HepG2 (cell line): ENCODE data around the gene PLIN1. TPM values are rescaled to one million over a fixed set of nuclear protein-coding genes. Genes with fewer than 3 reads are reported as not detected.

Experiments
- ATAC-seq: fragments of 200-7000 bp; cut with Tn5 transposase; 3 replicates; pipeline ENCODE4 v1.9.1; 2020; ENCODE audit warnings: mild to moderate bottlenecking, moderate library complexity
- BruUV-seq: library from RNA; stranded (reverse); fragments of 400-500 nt; replicated peaks from 2 replicates; lab custom pipeline; 2021; lab: Mats Ljungman, UMichigan
- CTCF ChIA-PET: fragments of 300-600 bp; formaldehyde crosslinking; extraction: SDS; loops from one replicate; lab custom pipeline; 2021; ENCODE audit warnings: low total read pairs, inconsistent platforms, low intra/inter-chr PET ratio; lab: Yijun Ruan, JAX
- POLR2A ChIA-PET: fragments of 350-600 bp; sonication (Branson Sonifier 250); formaldehyde crosslinking; loops from one replicate; lab custom pipeline; 2020; ENCODE audit warnings: antibody characterized with exemption, inconsistent platforms; lab: Yijun Ruan, JAX
- DNase-seq: peaks from one replicate; pipeline ENCODE4 v3.0.0-alpha.2; 2015; ENCODE audit warnings: low spot score
- FAIRE-seq: peaks from 3 replicates; lab custom pipeline; 2011; peaks lifted over from hg19 to GRCh38; lab: Jason Lieb, UNC
- H2AFZ ChIP-seq: one replicate; pipeline ENCODE4 v1.6.1; 2011; ENCODE audit warnings: low read length, inconsistent platforms
- H3K27ac ChIP-seq: fragments of 300-600 bp; 3 replicates; pipeline ENCODE4 v1.8.0; 2011; ENCODE audit warnings: mixed run types, mild to moderate bottlenecking, mixed read lengths, low read length, inconsistent platforms; ENCODE audit not compliant: insufficient read depth; ENCODE audit errors: extremely low read length
- H3K27me3 ChIP-seq, 2 experiments: fragments of 200-600 bp in 1 of 2; 2 replicates in 1 of 2; 3 replicates in 1 of 2; pipeline versions ENCODE4 v1.6.0 to v1.8.0; 2011; ENCODE audit warnings: low read length in 2 of 2, mild to moderate bottlenecking in 2 of 2, moderate library complexity in 2 of 2, inconsistent platforms in 1 of 2; ENCODE audit not compliant: insufficient read depth in 2 of 2, control insufficient read depth in 1 of 2
- H3K36me3 ChIP-seq, 2 experiments: fragments of 200-600 bp in 1 of 2; replicated peaks in 1 of 2; 2 replicates in 1 of 2; 3 replicates in 1 of 2; pipeline versions ENCODE4 v1.5.1 to v1.8.0; 2011; ENCODE audit warnings: low read length in 2 of 2, inconsistent platforms in 1 of 2; ENCODE audit not compliant: insufficient read depth in 2 of 2, control insufficient read depth in 1 of 2
- H3K4me1 ChIP-seq: 2 replicates; pipeline ENCODE4 v1.5.1; 2012; ENCODE audit warnings: low read length, inconsistent platforms; ENCODE audit not compliant: insufficient read depth
- H3K4me2 ChIP-seq: 2 replicates; pipeline ENCODE4 v1.6.0; 2011; ENCODE audit warnings: low read depth, low read length, inconsistent platforms
- H3K4me3 ChIP-seq, 3 experiments: fragments of 200-600 bp in 1 of 3; sonication (generic), shearing (Covaris generic) in 1 of 3; replicated peaks in 1 of 3; 2 replicates each; pipeline ENCODE4 v1.5.1; 2011 to 2016; ENCODE audit warnings: low read length in 3 of 3, inconsistent platforms in 2 of 3, low read depth in 2 of 3, mild to moderate bottlenecking in 2 of 3, control low read depth in 1 of 3, mixed read lengths in 1 of 3; ENCODE audit not compliant: insufficient read depth in 1 of 3
- H3K79me2 ChIP-seq: one replicate; pipeline ENCODE4 v1.6.1; 2011; ENCODE audit warnings: low read length, inconsistent platforms; ENCODE audit not compliant: insufficient read depth
- H3K9ac ChIP-seq: 2 replicates; pipeline ENCODE4 v1.6.0; 2011; ENCODE audit warnings: mild to moderate bottlenecking, low read depth, low read length, inconsistent platforms; ENCODE audit not compliant: insufficient read depth
- H3K9me3 ChIP-seq: 2 replicates; pipeline ENCODE4 v1.5.1; 2012; ENCODE audit warnings: mild to moderate bottlenecking, low read length
- H4K20me1 ChIP-seq: 2 replicates; pipeline ENCODE4 v1.6.0; 2011; ENCODE audit warnings: inconsistent platforms, mild to moderate bottlenecking, low read length, moderate library complexity; ENCODE audit not compliant: insufficient read depth
- CAMTA2 ChIP-seq: sonication (generic); formaldehyde crosslinking; IDR thresholded peaks from 2 replicates; pipeline ENCODE4 v1.4.0; 2020; ENCODE audit warnings: mild to moderate bottlenecking, missing genetic modification reagents, borderline replicate concordance
- HMG20B ChIP-seq: conservative IDR thresholded peaks from 2 replicates; pipeline ENCODE4 v1.6.1; 2016; ENCODE audit warnings: missing genetic modification reagents, missing compliant biosample characterization
- RORA ChIP-seq: sonication (generic); formaldehyde crosslinking; IDR thresholded peaks from 2 replicates; pipeline ENCODE4 v1.5.0; 2020; ENCODE audit warnings: mild to moderate bottlenecking, missing genetic modification reagents, moderate library complexity
- TEAD2 ChIP-seq: sonication (generic); formaldehyde crosslinking; IDR thresholded peaks from 2 replicates; pipeline ENCODE4 v1.9.0; 2021; ENCODE audit warnings: missing genetic modification reagents
- ZNF33A ChIP-seq: sonication (generic); formaldehyde crosslinking; IDR thresholded peaks from 2 replicates; pipeline ENCODE4 v1.5.1; 2020; ENCODE audit warnings: missing genetic modification reagents, mild to moderate bottlenecking, moderate library complexity, borderline replicate concordance
- ZNF567 ChIP-seq: sonication (generic); formaldehyde crosslinking; IDR thresholded peaks from 2 replicates; pipeline ENCODE4 v1.8.1; 2023; ENCODE audit warnings: mild to moderate bottlenecking, missing genetic modification reagents, borderline replicate concordance
- ZNF605 ChIP-seq: sonication (generic); formaldehyde crosslinking; IDR thresholded peaks from 2 replicates; pipeline ENCODE4 v1.8.0; 2022; ENCODE audit warnings: mild to moderate bottlenecking, missing genetic modification reagents
- ZSCAN22 ChIP-seq: sonication (generic); formaldehyde crosslinking; IDR thresholded peaks from 2 replicates; pipeline ENCODE4 v1.4.0; 2020; ENCODE audit warnings: mild to moderate bottlenecking, missing genetic modification reagents
- whole genome bisulfite sequencing: methylation state at CpG from one replicate; pipeline ENCODE4 v1.1.6; 2017; ENCODE audit warnings: low lambda C conversion rate; 5-methylcytosine and 5-hydroxymethylcytosine counted together
- in situ Hi-C: cut with HindIII; loops from 2 replicates; pipeline ENCODE4 v1.10.0; 2017; ENCODE audit warnings: low pct_unique_long_range_greater_than_20kb; ENCODE audit not compliant: extremely low pct_ligation_motif_present
- intact Hi-C: fragments of 100-400 bp; cut with micrococcal nuclease; formaldehyde crosslinking; loops from one replicate; pipeline ENCODE4 v1.10.0; 2022; ENCODE audit not compliant: unreplicated experiment
- polyA plus RNA-seq, 8 experiments: library from polyadenylated mRNA; depleted of rRNA in 3 of 8; stranded (reverse) in 7 of 8; unstranded in 1 of 8; fragments of >200 nt; fragmentation: Illumina TruSeq in 4 of 8; extraction: Trizol in 4 of 8; gene quantifications; 2 replicates each; pipeline versions ENCODE4 v1.2.1 to v1.2.3, GENCODE V29; 2011 to 2016; ENCODE audit warnings: low read depth in 4 of 8, missing spikeins in 1 of 8, mixed read lengths in 1 of 8; ENCODE audit not compliant: insufficient read depth in 1 of 8
- total RNA-seq, 5 experiments: library from RNA; depleted of rRNA; stranded (reverse); fragments of >200 nt; fragmentation: Illumina TruSeq; extraction: Trizol; gene quantifications; 2 replicates each; pipeline ENCODE4 v1.2.3, GENCODE V29; 2016; ENCODE audit warnings: low read depth in 1 of 5
- TF ChIP-seq, protein P1 (sequence below): sonication (generic); formaldehyde crosslinking; IDR thresholded peaks from 2 replicates; pipeline ENCODE4 v1.5.1; 2020; ENCODE audit warnings: missing genetic modification reagents, mild to moderate bottlenecking, borderline replicate concordance

PLIN1 gene
- total and polyA plus RNA-seq, 2 of the 13 experiments (the other 11 are each of a cell fraction or from before 2014, with no cell fraction given), result 0.74 to 1.2 TPM

- BruUV-seq, result no TSS peak
- ATAC-seq (no peak), FAIRE-seq (no peak), DNase-seq (no peak)
- Histone ChIP-seq H3K79me2 (no peaks in the 10 kb centered on the region), H3K9me3 (no peaks in the 10 kb centered on the region), H3K4me3 (no peak overlapping the region), H3K27me3 (peaks cover 1 to 2% of the 10 kb centered on the region in 2 experiments; a peak in 2 of 5 replicates), H3K27ac (no peak overlapping the region), H3K4me1 (peaks cover 25% of the 10 kb centered on the region), H3K9ac (no peak overlapping the region), H2AFZ (no peak overlapping the region), H3K36me3 (no peaks in the 10 kb centered on the region), H4K20me1 (no peaks in the 10 kb centered on the region), H3K4me2 (no peak overlapping the region)
- intact Hi-C loops, result no loop called here
- ChIA-PET POLR2A (no interaction called here), CTCF (no interaction called here)
- in situ Hi-C loops, result no loop called here
- 84% methylated on average over 2 of the region's 2 CpGs for whole genome bisulfite sequencing
- no peak for TF ChIP-seq RORA (CRISPR knock-in tag)
- TF ChIP-seq, protein P1, sequence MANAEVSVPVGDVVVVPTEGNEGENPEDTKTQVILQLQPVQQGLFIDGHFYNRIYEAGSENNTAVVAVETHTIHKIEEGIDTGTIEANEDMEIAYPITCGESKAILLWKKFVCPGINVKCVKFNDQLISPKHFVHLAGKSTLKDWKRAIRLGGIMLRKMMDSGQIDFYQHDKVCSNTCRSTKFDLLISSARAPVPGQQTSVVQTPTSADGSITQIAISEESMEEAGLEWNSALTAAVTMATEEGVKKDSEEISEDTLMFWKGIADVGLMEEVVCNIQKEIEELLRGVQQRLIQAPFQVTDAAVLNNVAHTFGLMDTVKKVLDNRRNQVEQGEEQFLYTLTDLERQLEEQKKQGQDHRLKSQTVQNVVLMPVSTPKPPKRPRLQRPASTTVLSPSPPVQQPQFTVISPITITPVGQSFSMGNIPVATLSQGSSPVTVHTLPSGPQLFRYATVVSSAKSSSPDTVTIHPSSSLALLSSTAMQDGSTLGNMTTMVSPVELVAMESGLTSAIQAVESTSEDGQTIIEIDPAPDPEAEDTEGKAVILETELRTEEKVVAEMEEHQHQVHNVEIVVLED (CRISPR knock-in tag), result no peak
- no peak for TF ChIP-seq ZNF605 (CRISPR knock-in tag)
- no peak for TF ChIP-seq CAMTA2 (CRISPR knock-in tag)
- TF ChIP-seq ZNF567 (CRISPR knock-in tag), result no peak
- no peak for TF ChIP-seq ZNF33A (CRISPR knock-in tag)
- no peak for TF ChIP-seq ZSCAN22 (CRISPR knock-in tag)
- no peak for TF ChIP-seq HMG20B (CRISPR knock-in tag)
- no peak for TF ChIP-seq TEAD2 (CRISPR knock-in tag)
- TF ChIP-seq, all 625 proteins: peak for 0
Observed at GRCh38 chr15:89659295-89659694, 19.9 kb downstream of the PLIN1 start.
